Keratinocyte (primary cell): Measurements from ENCODE around the gene CCDC182. TPM values are rescaled to one million over a fixed set of nuclear protein-coding genes. Genes with fewer than 3 reads are reported as not detected.

Experiments
- DNase-seq: peaks from one replicate; pipeline ENCODE4 v3.0.0-alpha.2; 2011; ENCODE audit warnings: low read depth, missing footprints, low spot score
- FAIRE-seq: peaks from 2 replicates; lab custom pipeline; 2011; peaks lifted over from hg19 to GRCh38; lab: Jason Lieb, UNC
- H2AFZ ChIP-seq: 2 replicates; pipeline ENCODE4 v1.6.0; 2012; ENCODE audit warnings: low read length, control low read depth, inconsistent platforms; ENCODE audit not compliant: control insufficient read depth
- H3K27ac ChIP-seq: 2 replicates; pipeline ENCODE4 v1.5.1; 2011; ENCODE audit warnings: low read length; ENCODE audit not compliant: control insufficient read depth, insufficient read depth
- H3K27me3 ChIP-seq: 3 replicates; pipeline ENCODE4 v1.6.0; 2011; ENCODE audit warnings: low read length; ENCODE audit not compliant: control insufficient read depth, insufficient read depth; ENCODE audit errors: extremely low read depth
- H3K36me3 ChIP-seq, 2 experiments: 2 replicates in 1 of 2; 3 replicates in 1 of 2; pipeline ENCODE4 v1.5.1; 2011; ENCODE audit warnings: low read length in 2 of 2, mild to moderate bottlenecking in 1 of 2; ENCODE audit not compliant: control insufficient read depth in 2 of 2, insufficient read depth in 2 of 2; ENCODE audit errors: extremely low read depth in 1 of 2
- H3K4me1 ChIP-seq: 3 replicates; pipeline ENCODE4 v1.5.1; 2011; ENCODE audit warnings: low read length; ENCODE audit not compliant: control insufficient read depth, insufficient read depth; ENCODE audit errors: extremely low read depth
- H3K4me2 ChIP-seq: 3 replicates; pipeline ENCODE4 v1.6.0; 2011; ENCODE audit warnings: low read depth, low read length; ENCODE audit not compliant: control insufficient read depth, insufficient read depth; ENCODE audit errors: extremely low read depth
- H3K4me3 ChIP-seq, 3 experiments: fragments of 200-600 bp in 1 of 3; sonication (generic) in 1 of 3; 2 replicates in 2 of 3; 3 replicates in 1 of 3; pipeline ENCODE4 v1.5.1; 2011 to 2016; ENCODE audit warnings: low read length in 3 of 3, mild to moderate bottlenecking in 3 of 3, control low read depth in 2 of 3, inconsistent platforms in 1 of 3, low read depth in 1 of 3, mixed read lengths in 1 of 3, mixed run types in 1 of 3, moderate library complexity in 1 of 3; ENCODE audit not compliant: control insufficient read depth in 2 of 3, insufficient read depth in 2 of 3; ENCODE audit errors: extremely low read depth in 1 of 3
- H3K79me2 ChIP-seq: 2 replicates; pipeline ENCODE4 v1.6.0; 2012; ENCODE audit warnings: low read length; ENCODE audit not compliant: control insufficient read depth, insufficient read depth
- H3K9ac ChIP-seq: 3 replicates; pipeline ENCODE4 v1.6.0; 2011; ENCODE audit warnings: low read length; ENCODE audit not compliant: control insufficient read depth, insufficient read depth; ENCODE audit errors: extremely low read depth
- H3K9me1 ChIP-seq: 3 replicates; pipeline ENCODE4 v1.6.0; 2011; ENCODE audit warnings: low read length; ENCODE audit not compliant: control insufficient read depth, insufficient read depth; ENCODE audit errors: extremely low read depth
- H3K9me3 ChIP-seq: 2 replicates; pipeline ENCODE4 v1.5.1; 2012; ENCODE audit warnings: low read depth, low read length; ENCODE audit not compliant: control insufficient read depth
- H4K20me1 ChIP-seq: 3 replicates; pipeline ENCODE4 v1.6.0; 2011; ENCODE audit warnings: low read length; ENCODE audit not compliant: control insufficient read depth, insufficient read depth; ENCODE audit errors: extremely low read depth
- EZH2 ChIP-seq: IDR thresholded peaks from one replicate; pipeline ENCODE4 v1.6.1; 2012; ENCODE audit warnings: inconsistent platforms, mild to moderate bottlenecking, low read length, moderate library complexity
- dilution Hi-C: fragments of 300-500 bp; cut with MboI; formaldehyde crosslinking; loops from one replicate; pipeline ENCODE4 v1.7.0; 2020; ENCODE audit warnings: low sequenced_read_pairs; ENCODE audit not compliant: extremely low pct_ligation_motif_present
- polyA plus RNA-seq, 5 experiments: library from polyadenylated mRNA; depleted of rRNA in 3 of 5; stranded (reverse) in 3 of 5; stranded (forward) in 1 of 5; unstranded in 1 of 5; fragments of >200 nt; gene quantifications; 1 replicate in 1 of 5; 2 replicates in 3 of 5; 3 replicates in 1 of 5; pipeline versions ENCODE4 v1.2.1 to v1.2.3, GENCODE V29; 2011 to 2012; ENCODE audit warnings: missing spikeins in 2 of 5, low read depth in 1 of 5, low replicate concordance in 1 of 5
- TF ChIP-seq, protein P1 (sequence below), 3 experiments: IDR thresholded peaks in 1 of 3; conservative IDR thresholded peaks in 1 of 3; optimal IDR thresholded peaks in 1 of 3; 2 replicates in 2 of 3; 3 replicates in 1 of 3; pipeline versions ENCODE3 to v1.5.1; 2011; ENCODE audit warnings: low read length in 3 of 3, mild to moderate bottlenecking in 3 of 3, moderate library complexity in 2 of 3, control low read depth in 1 of 3, inconsistent platforms in 1 of 3; ENCODE audit not compliant: insufficient read depth in 2 of 3; ENCODE audit errors: extremely low read depth in 1 of 3

CCDC182 gene
- polyA plus RNA-seq, 1 donor (not counting 4 experiments of a cell fraction or from before 2014, with no cell fraction given) = not detected

DNA sequence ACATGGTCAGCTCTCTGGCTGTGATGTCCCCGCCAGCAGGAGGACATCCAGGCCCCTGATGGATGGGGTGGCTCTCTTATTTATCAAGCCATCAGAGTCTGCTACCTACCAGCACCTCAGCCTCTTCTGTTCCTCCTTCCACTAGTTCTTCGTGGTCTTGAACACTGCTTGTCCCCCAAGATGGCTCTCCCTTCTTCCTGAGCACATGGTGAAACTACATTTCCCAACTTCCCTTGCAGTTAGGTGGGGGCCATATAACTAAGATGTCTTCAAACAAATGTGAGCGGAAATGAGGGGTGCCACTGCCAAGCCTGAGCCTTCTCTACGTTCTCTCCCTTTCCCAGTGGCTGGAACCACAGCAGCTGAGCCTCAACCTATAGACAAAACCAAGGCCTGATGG lies 29.8 kb upstream of the CCDC182 start:
- Histone ChIP-seq H3K9me3 (no peaks in the 10 kb centered on the region), H3K4me2 (no peak overlapping the region), H3K4me3 (no peak overlapping the region), H3K27ac (no peak overlapping the region), H3K79me2 (no peaks in the 10 kb centered on the region), H2AFZ (no peak overlapping the region), H3K9ac (no peak overlapping the region), H3K4me1 (no peaks in the 10 kb centered on the region), H3K27me3 (peaks cover 19% of the 10 kb centered on the region), H4K20me1 (no peaks in the 10 kb centered on the region), H3K9me1 (no peaks in the 10 kb centered on the region), H3K36me3 (no peaks in the 10 kb centered on the region)
- dilution Hi-C loops = no loop called here
- no peak for FAIRE-seq
- TF ChIP-seq, protein P1, sequence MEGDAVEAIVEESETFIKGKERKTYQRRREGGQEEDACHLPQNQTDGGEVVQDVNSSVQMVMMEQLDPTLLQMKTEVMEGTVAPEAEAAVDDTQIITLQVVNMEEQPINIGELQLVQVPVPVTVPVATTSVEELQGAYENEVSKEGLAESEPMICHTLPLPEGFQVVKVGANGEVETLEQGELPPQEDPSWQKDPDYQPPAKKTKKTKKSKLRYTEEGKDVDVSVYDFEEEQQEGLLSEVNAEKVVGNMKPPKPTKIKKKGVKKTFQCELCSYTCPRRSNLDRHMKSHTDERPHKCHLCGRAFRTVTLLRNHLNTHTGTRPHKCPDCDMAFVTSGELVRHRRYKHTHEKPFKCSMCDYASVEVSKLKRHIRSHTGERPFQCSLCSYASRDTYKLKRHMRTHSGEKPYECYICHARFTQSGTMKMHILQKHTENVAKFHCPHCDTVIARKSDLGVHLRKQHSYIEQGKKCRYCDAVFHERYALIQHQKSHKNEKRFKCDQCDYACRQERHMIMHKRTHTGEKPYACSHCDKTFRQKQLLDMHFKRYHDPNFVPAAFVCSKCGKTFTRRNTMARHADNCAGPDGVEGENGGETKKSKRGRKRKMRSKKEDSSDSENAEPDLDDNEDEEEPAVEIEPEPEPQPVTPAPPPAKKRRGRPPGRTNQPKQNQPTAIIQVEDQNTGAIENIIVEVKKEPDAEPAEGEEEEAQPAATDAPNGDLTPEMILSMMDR (optimal IDR thresholded peaks at IDR 0.05 in 1 of 3, IDR thresholded peaks at IDR 0.05 in 1 of 3, conservative IDR thresholded peaks at IDR 0.05 in 1 of 3; ENCODE audit: extremely low read depth in 1 of 3, insufficient read depth in 2 of 3, low read length in 3 of 3) = no peak
- TF ChIP-seq EZH2 = no peak
- DNase-seq = no peak

DNA sequence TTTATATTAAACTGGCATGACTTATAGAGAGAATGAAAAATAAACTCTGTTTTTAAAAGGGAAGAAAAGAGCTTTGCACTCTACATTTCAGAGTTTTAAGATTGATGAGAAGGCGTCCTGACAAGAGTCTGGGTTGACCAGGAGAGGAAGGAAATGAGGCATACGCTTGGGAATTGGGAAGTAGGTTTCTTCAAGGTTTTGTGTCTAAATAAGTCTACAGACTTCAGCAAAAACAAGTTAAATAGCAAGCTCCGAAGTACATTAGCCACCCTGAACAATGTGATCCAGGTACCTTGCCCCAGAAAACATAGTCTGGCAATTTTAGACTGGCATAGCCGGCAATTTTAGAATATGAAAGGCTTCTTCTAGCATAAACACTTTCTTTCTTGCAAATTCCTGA lies 28.5 kb upstream of the CCDC182 start:
- TF ChIP-seq, protein P1 (optimal IDR thresholded peaks at IDR 0.05 in 1 of 3, IDR thresholded peaks at IDR 0.05 in 1 of 3, conservative IDR thresholded peaks at IDR 0.05 in 1 of 3; ENCODE audit: extremely low read depth in 1 of 3, insufficient read depth in 2 of 3, low read length in 3 of 3) = no peak
- no peak for TF ChIP-seq EZH2
- no peaks in the 10 kb centered on the region for H3K79me2 ChIP-seq
- H3K9me1 ChIP-seq = no peaks in the 10 kb centered on the region
- H3K36me3 ChIP-seq = no peaks in the 10 kb centered on the region
- H3K27me3 ChIP-seq = peaks cover 24% of the 10 kb centered on the region
- H4K20me1 ChIP-seq = no peaks in the 10 kb centered on the region
- no peaks in the 10 kb centered on the region for H3K9me3 ChIP-seq
- no peak overlapping the region for H2AFZ ChIP-seq
- no peak overlapping the region for H3K9ac ChIP-seq
- no peak for DNase-seq
- H3K4me3 ChIP-seq = no peak overlapping the region
- no peak for FAIRE-seq
- H3K4me2 ChIP-seq = no peak overlapping the region
- dilution Hi-C loops = no loop called here
- no peak overlapping the region for H3K27ac ChIP-seq
- no peaks in the 10 kb centered on the region for H3K4me1 ChIP-seq
